ENCODE data around the gene TSGA10IP. TPM values are rescaled to one million over a fixed set of nuclear protein-coding genes. Genes with fewer than 3 reads are reported as not detected.

The TSGA10IP gene
- total RNA-seq, 1 experiment from 2014 or later: not detected

DNA sequence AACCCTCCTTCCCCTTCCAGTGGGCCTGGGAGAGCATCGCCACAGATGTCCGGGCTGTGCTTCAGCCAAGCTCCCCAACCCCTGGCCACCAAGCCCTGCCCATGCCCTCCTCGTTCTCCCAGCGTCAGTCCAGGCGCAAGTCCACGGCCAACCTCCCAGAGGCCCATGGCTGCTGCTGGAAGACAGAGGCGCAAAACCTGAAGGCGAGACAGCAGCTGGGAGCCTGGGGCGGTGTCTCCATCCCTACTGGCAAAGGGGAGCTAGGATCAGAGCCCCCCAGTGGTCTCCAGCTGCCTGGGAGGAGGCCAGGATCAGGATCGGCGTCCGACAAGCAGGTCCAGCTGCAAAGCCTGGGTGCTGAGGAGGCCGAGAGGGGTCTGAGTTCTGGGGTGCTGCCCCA lies 1.9 kb downstream of the TSGA10IP start:
- ATAC-seq: no peak
- TF ChIP-seq, protein P1, sequence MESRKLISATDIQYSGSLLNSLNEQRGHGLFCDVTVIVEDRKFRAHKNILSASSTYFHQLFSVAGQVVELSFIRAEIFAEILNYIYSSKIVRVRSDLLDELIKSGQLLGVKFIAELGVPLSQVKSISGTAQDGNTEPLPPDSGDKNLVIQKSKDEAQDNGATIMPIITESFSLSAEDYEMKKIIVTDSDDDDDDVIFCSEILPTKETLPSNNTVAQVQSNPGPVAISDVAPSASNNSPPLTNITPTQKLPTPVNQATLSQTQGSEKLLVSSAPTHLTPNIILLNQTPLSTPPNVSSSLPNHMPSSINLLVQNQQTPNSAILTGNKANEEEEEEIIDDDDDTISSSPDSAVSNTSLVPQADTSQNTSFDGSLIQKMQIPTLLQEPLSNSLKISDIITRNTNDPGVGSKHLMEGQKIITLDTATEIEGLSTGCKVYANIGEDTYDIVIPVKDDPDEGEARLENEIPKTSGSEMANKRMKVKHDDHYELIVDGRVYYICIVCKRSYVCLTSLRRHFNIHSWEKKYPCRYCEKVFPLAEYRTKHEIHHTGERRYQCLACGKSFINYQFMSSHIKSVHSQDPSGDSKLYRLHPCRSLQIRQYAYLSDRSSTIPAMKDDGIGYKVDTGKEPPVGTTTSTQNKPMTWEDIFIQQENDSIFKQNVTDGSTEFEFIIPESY (IDR thresholded peaks at IDR 0.05; ENCODE audit: extremely low read depth, insufficient replicate concordance, low read length): no peak
- TF ChIP-seq, protein P2, sequence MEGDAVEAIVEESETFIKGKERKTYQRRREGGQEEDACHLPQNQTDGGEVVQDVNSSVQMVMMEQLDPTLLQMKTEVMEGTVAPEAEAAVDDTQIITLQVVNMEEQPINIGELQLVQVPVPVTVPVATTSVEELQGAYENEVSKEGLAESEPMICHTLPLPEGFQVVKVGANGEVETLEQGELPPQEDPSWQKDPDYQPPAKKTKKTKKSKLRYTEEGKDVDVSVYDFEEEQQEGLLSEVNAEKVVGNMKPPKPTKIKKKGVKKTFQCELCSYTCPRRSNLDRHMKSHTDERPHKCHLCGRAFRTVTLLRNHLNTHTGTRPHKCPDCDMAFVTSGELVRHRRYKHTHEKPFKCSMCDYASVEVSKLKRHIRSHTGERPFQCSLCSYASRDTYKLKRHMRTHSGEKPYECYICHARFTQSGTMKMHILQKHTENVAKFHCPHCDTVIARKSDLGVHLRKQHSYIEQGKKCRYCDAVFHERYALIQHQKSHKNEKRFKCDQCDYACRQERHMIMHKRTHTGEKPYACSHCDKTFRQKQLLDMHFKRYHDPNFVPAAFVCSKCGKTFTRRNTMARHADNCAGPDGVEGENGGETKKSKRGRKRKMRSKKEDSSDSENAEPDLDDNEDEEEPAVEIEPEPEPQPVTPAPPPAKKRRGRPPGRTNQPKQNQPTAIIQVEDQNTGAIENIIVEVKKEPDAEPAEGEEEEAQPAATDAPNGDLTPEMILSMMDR (IDR thresholded peaks at IDR 0.05 in 2 of 3, conservative IDR thresholded peaks at IDR 0.05 in 1 of 3; ENCODE audit: borderline replicate concordance in 1 of 3, insufficient read depth in 1 of 3, low read depth in 2 of 3, low read length in 2 of 3): no peak
- TF ChIP-seq EZH2 (IDR thresholded peaks at IDR 0.05): no peak
- no peak for TF ChIP-seq SRF (IDR thresholded peaks at IDR 0.05; ENCODE audit: low read depth)
- TF ChIP-seq ZNF274 (IDR thresholded peaks at IDR 0.05; ENCODE audit: low read depth, low read length): no peak
- TF ChIP-seq, protein P3, sequence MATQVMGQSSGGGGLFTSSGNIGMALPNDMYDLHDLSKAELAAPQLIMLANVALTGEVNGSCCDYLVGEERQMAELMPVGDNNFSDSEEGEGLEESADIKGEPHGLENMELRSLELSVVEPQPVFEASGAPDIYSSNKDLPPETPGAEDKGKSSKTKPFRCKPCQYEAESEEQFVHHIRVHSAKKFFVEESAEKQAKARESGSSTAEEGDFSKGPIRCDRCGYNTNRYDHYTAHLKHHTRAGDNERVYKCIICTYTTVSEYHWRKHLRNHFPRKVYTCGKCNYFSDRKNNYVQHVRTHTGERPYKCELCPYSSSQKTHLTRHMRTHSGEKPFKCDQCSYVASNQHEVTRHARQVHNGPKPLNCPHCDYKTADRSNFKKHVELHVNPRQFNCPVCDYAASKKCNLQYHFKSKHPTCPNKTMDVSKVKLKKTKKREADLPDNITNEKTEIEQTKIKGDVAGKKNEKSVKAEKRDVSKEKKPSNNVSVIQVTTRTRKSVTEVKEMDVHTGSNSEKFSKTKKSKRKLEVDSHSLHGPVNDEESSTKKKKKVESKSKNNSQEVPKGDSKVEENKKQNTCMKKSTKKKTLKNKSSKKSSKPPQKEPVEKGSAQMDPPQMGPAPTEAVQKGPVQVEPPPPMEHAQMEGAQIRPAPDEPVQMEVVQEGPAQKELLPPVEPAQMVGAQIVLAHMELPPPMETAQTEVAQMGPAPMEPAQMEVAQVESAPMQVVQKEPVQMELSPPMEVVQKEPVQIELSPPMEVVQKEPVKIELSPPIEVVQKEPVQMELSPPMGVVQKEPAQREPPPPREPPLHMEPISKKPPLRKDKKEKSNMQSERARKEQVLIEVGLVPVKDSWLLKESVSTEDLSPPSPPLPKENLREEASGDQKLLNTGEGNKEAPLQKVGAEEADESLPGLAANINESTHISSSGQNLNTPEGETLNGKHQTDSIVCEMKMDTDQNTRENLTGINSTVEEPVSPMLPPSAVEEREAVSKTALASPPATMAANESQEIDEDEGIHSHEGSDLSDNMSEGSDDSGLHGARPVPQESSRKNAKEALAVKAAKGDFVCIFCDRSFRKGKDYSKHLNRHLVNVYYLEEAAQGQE (IDR thresholded peaks at IDR 0.05; ENCODE audit: low read depth): no peak
- TF ChIP-seq SIN3A (IDR thresholded peaks at IDR 0.05; ENCODE audit: low read depth): no peak
- TF ChIP-seq POLR2A (IDR thresholded peaks at IDR 0.05; ENCODE audit: borderline replicate concordance, extremely low read depth, insufficient read depth, insufficient read length): no peak
- TF ChIP-seq ZFX (IDR thresholded peaks at IDR 0.05): no peak
- no peak for TF ChIP-seq CEBPB (IDR thresholded peaks at IDR 0.05; ENCODE audit: low read depth)
- TF ChIP-seq EGR1 (IDR thresholded peaks at IDR 0.05; ENCODE audit: low read depth): no peak
- no peak for TF ChIP-seq TCF7L2 (IDR thresholded peaks at IDR 0.05; ENCODE audit: borderline replicate concordance, extremely low read depth, insufficient read depth, insufficient read length)
- TF ChIP-seq ELF1 (IDR thresholded peaks at IDR 0.05; ENCODE audit: borderline replicate concordance, low read depth): no peak
- TF ChIP-seq RAD21 (IDR thresholded peaks at IDR 0.05; ENCODE audit: low read depth): no peak
- no peak for TF ChIP-seq YY1 (IDR thresholded peaks at IDR 0.05; ENCODE audit: extremely low read depth, insufficient replicate concordance, low read depth, low read length)
- TF ChIP-seq, protein P4, sequence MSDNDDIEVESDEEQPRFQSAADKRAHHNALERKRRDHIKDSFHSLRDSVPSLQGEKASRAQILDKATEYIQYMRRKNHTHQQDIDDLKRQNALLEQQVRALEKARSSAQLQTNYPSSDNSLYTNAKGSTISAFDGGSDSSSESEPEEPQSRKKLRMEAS (IDR thresholded peaks at IDR 0.05): no peak
- TF ChIP-seq FOSL1 (IDR thresholded peaks at IDR 0.05; ENCODE audit: low read depth): no peak
- ChIA-PET POLR2A (no interaction called here), CTCF (no interaction called here), RAD21 (ENCODE audit: low non-redundant PET in 1 of 2, low total read pairs in 2 of 2, uncharacterized antibody in 2 of 2, unreplicated experiment in 2 of 2) (interaction anchor here in 1 of 2 experiments (0.6 kb wide), 1 partner anchor 49 kb away, joined by 5 read pairs; no protein-coding TSS in a partner anchor)
- Histone ChIP-seq H3K4me2 (ENCODE audit: low read length) (no peak overlapping the region), H3K9ac (ENCODE audit: low read length) (no peak overlapping the region), H3K9me2 (ENCODE audit: insufficient read depth) (no peaks in the 10 kb centered on the region), H3K27me3 (ENCODE audit: insufficient read depth, low read length) (no peaks in the 10 kb centered on the region), H2AFZ (ENCODE audit: low read depth, low read length, poor library complexity, severe bottlenecking) (no peak overlapping the region), H3K36me3 (ENCODE audit: control insufficient read depth in 1 of 2, insufficient read depth in 2 of 2, low read length in 2 of 2) (no peaks in the 10 kb centered on the region), H4K20me1 (ENCODE audit: insufficient read depth) (no peaks in the 10 kb centered on the region), H3K4me1 (ENCODE audit: control insufficient read depth in 1 of 2, insufficient read depth in 2 of 2, low read length in 2 of 2) (no peaks in the 10 kb centered on the region), H3K9me3 (ENCODE audit: control insufficient read depth in 1 of 2, insufficient read depth in 1 of 2, low read depth in 1 of 2, low read length in 2 of 2) (no peaks in the 10 kb centered on the region), H3K79me2 (ENCODE audit: insufficient read depth, low read length) (no peaks in the 10 kb centered on the region), H3K4me3 (replicated peaks in 1 of 2; ENCODE audit: low read depth in 1 of 2, low read length in 2 of 2) (no peak overlapping the region), H3K27ac (ENCODE audit: low read depth, low read length) (no peak overlapping the region)
- DNase-seq (ENCODE audit: low read depth, low spot score): no peak
- intact Hi-C loops (cut with micrococcal nuclease): no loop called here
- no TSS peak for BruUV-seq (replicated peaks)
